GM19099 (cell line): ENCODE data around the gene TENM3.

Experiments
- POLR2A ChIP-seq: IDR thresholded peaks from 3 replicates; pipeline ENCODE4 v1.6.1; 2011; ENCODE audit warnings: low read depth; ENCODE audit not compliant: insufficient read length; ENCODE audit errors: extremely low read depth

TENM3 gene

DNA sequence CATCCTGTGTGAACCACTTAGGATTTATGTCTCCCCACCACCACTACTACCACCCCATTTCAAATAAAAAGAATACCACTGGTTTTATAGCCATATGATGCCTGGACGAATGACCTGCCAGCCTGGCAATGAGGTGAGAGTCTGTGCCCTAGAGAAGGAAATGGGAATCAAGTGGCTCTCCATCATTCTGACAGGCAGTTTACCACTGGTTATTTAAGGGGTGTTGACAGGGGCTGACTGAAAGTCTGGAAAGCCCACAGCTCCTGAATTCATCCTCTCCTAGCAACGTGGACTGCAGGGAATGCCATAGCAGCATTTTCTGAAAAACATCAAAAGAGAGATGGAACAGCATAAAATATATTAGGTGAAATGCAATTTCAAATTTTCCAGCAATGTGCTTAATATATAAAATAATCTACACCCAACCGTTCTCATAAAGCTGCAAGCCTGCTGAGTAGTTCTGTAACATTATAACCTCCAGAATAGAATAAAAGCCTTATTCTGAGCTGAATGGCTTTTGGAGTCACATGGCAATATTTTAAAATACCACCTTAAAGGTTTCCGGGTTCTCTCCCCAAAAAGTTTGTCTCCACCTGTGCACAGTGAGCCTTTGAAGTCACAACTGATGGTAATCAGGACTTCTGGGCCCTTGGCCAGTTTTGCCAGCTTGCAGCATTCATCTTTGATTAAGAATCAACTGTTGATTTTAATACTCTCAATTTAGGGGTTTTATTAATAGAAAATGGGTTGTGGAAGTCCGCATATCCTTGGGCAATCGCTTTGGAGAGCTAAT lies 552.4 kb downstream of the TENM3 start:
- no peak for TF ChIP-seq POLR2A

DNA sequence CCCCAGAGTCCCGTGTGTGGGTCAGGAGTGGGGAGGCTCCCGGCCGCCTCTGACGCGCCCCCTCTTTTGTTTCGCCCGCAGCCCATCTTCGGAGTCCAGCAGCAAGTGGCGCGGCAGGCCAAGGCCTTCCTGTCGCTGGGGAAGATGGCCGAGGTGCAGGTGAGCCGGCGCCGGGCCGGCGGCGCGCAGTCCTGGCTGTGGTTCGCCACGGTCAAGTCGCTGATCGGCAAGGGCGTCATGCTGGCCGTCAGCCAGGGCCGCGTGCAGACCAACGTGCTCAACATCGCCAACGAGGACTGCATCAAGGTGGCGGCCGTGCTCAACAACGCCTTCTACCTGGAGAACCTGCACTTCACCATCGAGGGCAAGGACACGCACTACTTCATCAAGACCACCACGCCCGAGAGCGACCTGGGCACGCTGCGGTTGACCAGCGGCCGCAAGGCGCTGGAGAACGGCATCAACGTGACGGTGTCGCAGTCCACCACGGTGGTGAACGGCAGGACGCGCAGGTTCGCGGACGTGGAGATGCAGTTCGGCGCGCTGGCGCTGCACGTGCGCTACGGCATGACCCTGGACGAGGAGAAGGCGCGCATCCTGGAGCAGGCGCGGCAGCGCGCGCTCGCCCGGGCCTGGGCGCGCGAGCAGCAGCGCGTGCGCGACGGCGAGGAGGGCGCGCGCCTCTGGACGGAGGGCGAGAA lies 556.5 kb downstream of the TENM3 start:
- TF ChIP-seq POLR2A, result no peak

DNA sequence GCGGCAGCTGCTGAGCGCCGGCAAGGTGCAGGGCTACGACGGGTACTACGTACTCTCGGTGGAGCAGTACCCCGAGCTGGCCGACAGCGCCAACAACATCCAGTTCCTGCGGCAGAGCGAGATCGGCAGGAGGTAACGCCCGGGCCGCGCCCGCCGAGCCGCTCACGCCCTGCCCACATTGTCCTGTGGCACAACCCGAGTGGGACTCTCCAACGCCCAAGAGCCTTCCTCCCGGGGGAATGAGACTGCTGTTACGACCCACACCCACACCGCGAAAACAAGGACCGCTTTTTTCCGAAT lies 557.0 kb downstream of the TENM3 start:
- no peak for TF ChIP-seq POLR2A

DNA sequence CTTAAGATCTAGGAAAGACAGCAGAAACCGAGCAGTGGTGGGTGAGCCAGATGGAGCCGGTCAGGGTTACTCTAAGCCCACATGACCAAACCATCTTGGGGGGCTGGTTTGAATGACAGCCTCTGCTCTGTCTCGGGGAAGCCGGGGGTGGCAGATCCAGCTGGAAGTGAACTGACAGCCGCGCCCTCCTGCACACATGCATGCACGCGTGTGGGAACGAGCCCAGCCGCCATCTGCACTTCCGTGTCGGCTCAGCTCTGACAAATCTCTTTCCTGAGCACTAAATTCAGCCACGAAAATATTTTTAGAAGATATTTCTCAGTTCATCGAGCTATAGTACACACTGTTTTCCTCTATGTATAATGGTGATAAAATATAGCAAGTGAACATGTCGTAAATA lies 558.4 kb downstream of the TENM3 start:
- no peak for TF ChIP-seq POLR2A

DNA sequence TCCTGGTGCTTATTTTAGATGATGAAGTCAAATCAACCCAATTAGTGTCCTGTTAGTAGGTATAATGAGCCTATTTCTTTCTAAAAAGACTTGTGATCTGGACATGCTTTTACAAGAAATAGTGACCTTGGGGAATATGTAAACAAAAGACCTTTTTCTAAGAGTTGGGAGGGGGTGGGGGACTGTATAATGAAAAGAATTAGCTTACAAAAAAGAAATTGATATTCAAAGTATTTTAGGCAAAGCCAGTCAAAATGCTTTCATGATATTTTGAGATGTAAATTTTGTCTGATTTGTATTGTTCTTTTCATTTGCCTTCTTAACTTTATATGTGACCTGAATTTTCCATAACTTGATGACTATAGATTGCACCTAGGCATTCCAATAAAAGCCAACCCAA lies 559.4 kb downstream of the TENM3 start:
- no peak for TF ChIP-seq POLR2A

DNA sequence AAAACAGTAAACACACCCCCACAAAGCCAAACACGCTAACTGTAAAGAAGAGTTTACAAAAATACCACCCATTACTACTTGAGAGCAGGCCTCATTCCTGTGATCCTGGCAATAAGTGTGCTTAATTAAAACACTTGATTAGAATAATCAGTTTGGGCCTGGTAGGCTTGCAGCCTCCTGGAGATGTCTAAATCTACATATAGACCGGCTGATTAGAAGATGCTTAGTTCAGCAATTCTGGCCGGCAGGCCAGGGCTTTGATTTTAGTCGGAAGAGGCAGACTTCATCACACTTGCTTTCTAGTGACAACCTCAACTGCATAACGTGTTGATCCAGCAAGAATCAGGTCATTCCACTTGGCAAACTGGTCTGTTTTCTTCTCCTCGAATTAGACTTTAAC lies 560.0 kb downstream of the TENM3 start:
- TF ChIP-seq POLR2A, result no peak

DNA sequence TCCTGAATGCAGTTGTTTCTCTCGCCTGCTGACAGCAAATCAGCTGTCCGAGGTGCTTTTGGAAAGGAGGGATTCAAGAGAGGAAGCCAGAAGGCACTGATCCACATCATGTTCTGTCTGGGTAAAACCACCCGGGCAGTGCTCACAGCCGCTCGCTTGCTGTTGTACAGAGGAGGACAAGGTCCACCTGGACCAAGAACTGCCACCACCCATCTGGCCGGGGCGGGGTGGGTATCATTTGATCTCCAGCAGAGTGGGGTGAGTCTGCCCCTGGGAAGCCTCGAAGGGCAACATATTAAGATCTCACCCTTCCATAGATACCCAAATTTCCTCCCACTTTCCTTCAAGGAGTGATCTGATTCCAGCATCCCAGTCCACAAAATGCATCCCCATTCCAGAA lies 560.9 kb downstream of the TENM3 start:
- TF ChIP-seq POLR2A, result no peak

DNA sequence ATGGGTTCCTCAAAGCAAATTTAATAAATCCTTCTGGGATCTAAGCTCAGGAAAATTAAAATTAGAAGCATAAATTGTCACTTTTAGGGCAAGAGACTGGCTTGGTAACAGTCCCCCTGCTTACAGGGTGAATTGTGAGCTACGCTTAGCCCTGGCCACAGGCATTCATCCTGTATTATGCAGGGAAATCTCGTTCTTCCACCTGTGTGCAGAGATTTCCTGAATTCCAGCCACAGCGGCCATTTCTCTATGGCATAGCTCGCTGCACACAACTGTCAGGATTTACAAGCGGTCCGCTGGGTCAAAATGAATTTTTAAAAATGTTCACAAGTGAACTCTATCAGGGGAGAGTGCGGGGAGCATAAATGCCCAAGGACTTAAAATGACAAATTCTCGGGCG lies 562.1 kb downstream of the TENM3 start:
- TF ChIP-seq POLR2A, result no peak

DNA sequence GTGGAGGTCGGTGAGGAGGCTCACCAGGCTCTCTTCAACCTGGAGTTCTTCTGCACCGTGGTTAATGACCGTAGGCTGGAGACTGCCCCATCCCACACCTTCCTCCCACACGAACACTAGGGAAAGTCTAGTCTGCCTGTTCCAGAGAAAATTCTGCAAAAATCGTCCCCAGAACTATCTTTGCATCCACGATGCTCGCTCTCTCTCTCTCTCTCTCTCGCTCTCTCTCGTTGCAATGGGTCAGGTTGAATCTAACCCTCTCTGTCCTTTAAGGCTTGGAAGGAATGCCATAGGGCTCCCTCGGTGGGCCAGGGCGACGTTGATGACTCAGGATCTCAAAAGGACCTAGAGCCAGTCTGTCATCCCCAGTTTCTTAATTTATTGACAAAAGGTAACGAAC lies 562.5 kb downstream of the TENM3 start:
- no peak for TF ChIP-seq POLR2A

DNA sequence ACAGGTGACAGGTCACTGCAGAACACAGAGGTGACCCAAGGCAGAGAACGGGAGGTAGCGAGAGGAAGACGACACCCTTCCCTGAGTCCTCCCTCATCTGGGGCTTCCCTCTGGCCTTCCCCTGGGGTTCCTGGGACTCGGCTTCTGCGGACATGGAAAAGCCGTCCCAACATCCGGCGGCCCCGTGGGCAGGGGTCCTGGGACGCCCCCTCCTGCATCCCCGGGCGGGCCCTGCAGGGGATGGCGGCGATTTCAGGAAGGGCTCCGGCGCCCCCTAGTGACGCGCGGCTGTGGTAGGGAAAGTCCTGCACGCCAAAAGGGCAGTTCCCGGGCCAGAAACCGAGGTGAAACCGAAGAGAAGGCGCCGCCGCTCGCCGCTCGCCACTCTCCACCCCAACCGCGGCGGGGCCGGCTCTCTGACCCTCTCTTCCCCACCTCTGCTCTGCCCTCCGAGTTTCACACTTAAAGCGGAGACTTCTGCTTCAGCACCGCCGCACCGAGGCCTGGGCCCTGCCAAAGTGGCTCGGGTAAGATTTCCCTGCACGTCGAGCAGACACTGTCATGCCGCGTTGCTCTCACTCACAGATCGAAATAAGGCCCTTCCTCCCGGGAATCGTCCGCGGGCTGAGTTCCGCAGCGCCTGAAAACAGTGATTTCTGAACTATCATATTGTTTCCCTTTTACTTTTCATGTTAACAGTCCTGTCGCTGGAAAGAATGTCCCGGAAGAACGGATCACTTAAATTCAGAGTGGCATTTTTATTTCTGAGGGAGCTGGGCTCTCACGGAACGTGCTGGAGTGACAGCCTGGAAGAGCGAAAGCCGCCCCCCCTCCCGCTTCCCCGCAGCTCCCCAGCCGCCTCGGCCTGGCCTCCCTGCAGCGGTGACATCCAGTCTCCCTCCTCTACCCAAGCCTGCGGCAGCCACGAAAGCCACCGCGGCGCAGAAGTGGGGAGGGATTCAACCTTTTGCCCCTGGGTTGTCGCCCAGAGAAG lies 563.4 kb downstream of the TENM3 start:
- TF ChIP-seq POLR2A, result no peak

DNA sequence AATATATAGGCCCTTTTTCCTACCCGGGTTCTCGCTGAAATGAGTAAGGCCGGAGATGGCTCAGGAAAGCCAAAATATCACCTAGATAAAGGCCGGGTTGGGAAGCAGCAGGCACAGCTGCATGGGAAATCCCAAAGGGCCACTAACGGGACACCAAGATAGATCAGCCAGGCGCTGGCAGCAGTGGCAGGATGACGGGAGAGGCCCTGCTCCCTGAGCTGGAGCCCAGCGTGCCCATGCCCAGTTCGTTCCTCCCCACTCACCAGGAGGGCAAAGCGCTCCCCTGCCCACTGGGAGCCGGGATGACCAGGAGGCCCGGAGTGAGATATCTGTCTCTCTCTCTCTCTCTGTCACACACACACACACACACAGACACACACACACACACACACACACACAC lies 564.1 kb downstream of the TENM3 start:
- TF ChIP-seq POLR2A, result no peak

DNA sequence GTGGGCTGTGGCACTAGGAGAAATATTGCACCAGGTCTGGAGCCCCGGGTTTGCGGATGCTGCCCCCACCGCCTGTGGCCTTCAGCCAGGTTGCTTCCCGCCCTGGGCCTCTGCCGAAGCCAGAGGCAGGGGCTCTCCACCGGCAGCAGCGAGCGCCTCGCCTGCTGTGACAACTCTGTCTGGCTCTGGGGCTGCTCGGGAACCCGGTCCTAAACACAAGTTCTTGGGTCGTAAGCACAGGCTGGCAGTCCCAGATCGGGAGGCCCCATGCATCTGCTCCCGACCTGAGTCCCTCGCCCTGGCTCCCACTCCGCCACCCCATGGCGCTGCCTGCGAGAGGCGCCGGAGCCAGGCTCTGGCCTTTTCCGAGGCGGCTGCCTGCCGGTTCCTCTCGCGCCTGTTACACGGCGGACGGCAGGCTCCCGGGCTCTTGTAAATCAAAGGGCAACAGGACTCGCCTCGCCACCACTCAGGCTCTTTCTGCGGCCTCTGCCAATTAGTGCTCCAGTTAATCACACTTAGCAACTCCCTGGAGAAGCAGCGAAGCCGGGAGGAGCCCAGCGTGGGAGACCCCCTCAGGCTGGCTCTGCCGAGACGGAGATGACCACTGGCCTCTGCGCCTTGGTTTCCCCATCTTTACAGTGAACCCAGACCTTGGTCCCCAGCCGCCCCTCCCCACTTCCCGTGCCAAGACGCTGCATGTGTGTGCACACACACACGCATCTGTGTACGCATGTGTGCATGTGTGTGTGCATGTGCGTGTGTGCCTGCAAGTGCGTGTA lies 564.8 kb downstream of the TENM3 start:
- no peak for TF ChIP-seq POLR2A

DNA sequence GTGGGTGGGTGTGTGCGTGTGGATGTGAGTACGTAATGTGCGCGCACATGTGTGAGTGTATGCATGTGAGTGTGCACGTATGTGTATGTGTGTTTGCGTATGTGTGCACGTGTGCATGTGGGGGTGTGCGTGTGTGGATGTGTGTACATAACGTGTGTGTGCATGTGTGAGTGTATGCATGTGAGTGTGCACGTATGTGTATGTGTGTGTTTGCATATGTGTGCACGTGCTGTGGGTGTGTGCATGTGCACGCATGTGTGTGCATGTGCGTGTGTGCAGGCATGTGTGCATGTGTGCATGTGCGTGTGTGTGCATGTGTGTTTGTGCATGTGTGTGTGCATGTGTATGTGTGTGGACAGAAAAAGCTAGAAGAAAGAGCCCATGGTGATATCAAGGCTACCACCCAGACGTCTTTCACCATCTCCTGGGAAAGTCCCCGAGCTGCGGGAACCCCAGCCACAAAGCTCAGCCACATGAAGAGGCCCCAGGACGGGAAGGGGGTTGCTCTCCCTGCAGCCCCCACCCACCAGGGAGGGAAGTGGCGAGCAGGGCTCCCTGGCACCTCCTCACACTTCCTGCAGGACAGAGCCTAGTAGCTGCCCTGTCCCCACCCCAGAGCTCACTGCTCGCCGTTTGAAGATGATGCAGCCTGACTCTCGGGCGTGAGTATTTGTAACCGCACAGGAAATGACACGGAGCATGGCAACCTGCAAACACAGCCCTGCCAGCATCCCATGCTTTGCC lies 565.6 kb downstream of the TENM3 start:
- TF ChIP-seq POLR2A, result peak; percentile 20
